WTC11 (cell line): ENCODE measurements around the gene VEGFA. TPM values are rescaled to one million over a fixed set of nuclear protein-coding genes. Genes with fewer than 3 reads are reported as not detected.

ENCODE experiments used
- ATAC-seq: fragments of 200-7000 bp; cut with Tn5 transposase; 2 replicates; pipeline ENCODE4 v1.10.0; 2021; ENCODE audit warnings: mild to moderate bottlenecking, moderate library complexity
- CTCF ChIA-PET: fragments of 300-600 bp; sonication (Branson Sonifier 250); formaldehyde crosslinking; loops from one replicate; lab custom pipeline; 2021; ENCODE audit warnings: antibody characterized with exemption; lab: Charles Lee
- POLR2A ChIA-PET: fragments of 350-600 bp; sonication (Branson Sonifier 250); formaldehyde crosslinking; loops from one replicate; lab custom pipeline; 2021; ENCODE audit warnings: antibody characterized with exemption; lab: Charles Lee
- DNase-seq: peaks from one replicate; pipeline ENCODE4 v3.0.0; 2021; ENCODE audit warnings: low spot score
- H3K27ac Mint-ChIP-seq: 2 replicates; pipeline ENCODE4 v1.8.0; 2021; ENCODE audit warnings: mixed read lengths
- H3K27me3 Mint-ChIP-seq: 2 replicates; pipeline ENCODE4 v1.8.0; 2021; ENCODE audit warnings: low read depth, mild to moderate bottlenecking, moderate library complexity, mixed read lengths
- H3K36me3 Mint-ChIP-seq: 2 replicates; pipeline ENCODE4 v1.8.0; 2021; ENCODE audit warnings: mixed read lengths
- H3K4me1 Mint-ChIP-seq: 2 replicates; pipeline ENCODE4 v1.8.0; 2022; ENCODE audit warnings: mixed read lengths
- H3K4me3 Mint-ChIP-seq: 2 replicates; pipeline ENCODE4 v1.8.0; 2021; ENCODE audit warnings: mild to moderate bottlenecking, moderate library complexity, mixed read lengths
- H3K9me3 Mint-ChIP-seq: 2 replicates; pipeline ENCODE4 v1.8.0; 2021; ENCODE audit warnings: mixed read lengths
- AFF4 ChIP-seq: sonication (generic); formaldehyde crosslinking; IDR thresholded peaks from 2 replicates; pipeline ENCODE4 v1.8.1; 2023; ENCODE audit warnings: mild to moderate bottlenecking, missing genetic modification reagents, borderline replicate concordance
- CBFB ChIP-seq: sonication (generic); formaldehyde crosslinking; IDR thresholded peaks from 2 replicates; pipeline ENCODE4 v1.8.1; 2022; ENCODE audit warnings: mild to moderate bottlenecking, low read depth, missing genetic modification reagents
- EMX1 ChIP-seq: fragments of 250-450 bp; sonication (Bioruptor Pico); IDR thresholded peaks from 2 replicates; pipeline ENCODE4 v1.8.0; 2021; ENCODE audit warnings: mild to moderate bottlenecking
- ETV6 ChIP-seq: sonication (generic); formaldehyde crosslinking; IDR thresholded peaks from 2 replicates; pipeline ENCODE4 v1.8.1; 2022; ENCODE audit warnings: mild to moderate bottlenecking, missing genetic modification reagents
- FOXJ3 ChIP-seq: sonication (generic); formaldehyde crosslinking; IDR thresholded peaks from 2 replicates; pipeline ENCODE4 v1.9.0; 2021; ENCODE audit warnings: missing genetic modification reagents, mild to moderate bottlenecking, borderline replicate concordance
- FOXK1 ChIP-seq: sonication (generic); formaldehyde crosslinking; IDR thresholded peaks from 2 replicates; pipeline ENCODE4 v1.8.0; 2022; ENCODE audit warnings: mild to moderate bottlenecking, moderate library complexity, missing genetic modification reagents
- GRHL2 ChIP-seq: fragments of 250-450 bp; sonication (Bioruptor Pico); IDR thresholded peaks from 2 replicates; pipeline ENCODE4 v1.8.0; 2022; ENCODE audit warnings: mild to moderate bottlenecking, moderate library complexity; ENCODE audit not compliant: insufficient replicate concordance, severe bottlenecking
- GTF2I ChIP-seq: fragments of 250-450 bp; sonication (Bioruptor Pico); conservative IDR thresholded peaks from 2 replicates; pipeline ENCODE4 v1.4.0; 2021; ENCODE audit warnings: mild to moderate bottlenecking
- MLX ChIP-seq: sonication (generic); formaldehyde crosslinking; IDR thresholded peaks from 2 replicates; pipeline ENCODE4 v1.8.1; 2023; ENCODE audit warnings: mild to moderate bottlenecking, missing genetic modification reagents, moderate library complexity
- NFE2L1 ChIP-seq: sonication (generic); formaldehyde crosslinking; IDR thresholded peaks from 2 replicates; pipeline ENCODE4 v1.8.1; 2023; ENCODE audit warnings: missing genetic modification reagents
- NR1H2 ChIP-seq: sonication (generic); formaldehyde crosslinking; IDR thresholded peaks from 2 replicates; pipeline ENCODE4 v1.9.0; 2021; ENCODE audit warnings: mild to moderate bottlenecking, moderate library complexity, missing genetic modification reagents
- RORB ChIP-seq: fragments of 250-450 bp; sonication (Bioruptor Pico); IDR thresholded peaks from 2 replicates; pipeline ENCODE4 v1.9.0; 2021; ENCODE audit warnings: mild to moderate bottlenecking
- SMAD3 ChIP-seq: sonication (generic); formaldehyde crosslinking; IDR thresholded peaks from 2 replicates; pipeline ENCODE4 v1.8.0; 2022; ENCODE audit warnings: missing genetic modification reagents, mild to moderate bottlenecking, borderline replicate concordance
- SMAD4 ChIP-seq: sonication (generic); formaldehyde crosslinking; IDR thresholded peaks from 2 replicates; pipeline ENCODE4 v1.8.0; 2022; ENCODE audit warnings: mild to moderate bottlenecking, missing genetic modification reagents
- ZNF138 ChIP-seq: sonication (generic); formaldehyde crosslinking; conservative IDR thresholded peaks from 2 replicates; pipeline ENCODE4 v1.8.1; 2022; ENCODE audit warnings: mild to moderate bottlenecking, moderate library complexity, missing genetic modification reagents
- ZNF396 ChIP-seq: fragments of 250-450 bp; sonication (Bioruptor Pico); IDR thresholded peaks from 2 replicates; pipeline ENCODE4 v1.8.0; 2021; ENCODE audit warnings: mild to moderate bottlenecking, moderate library complexity, borderline replicate concordance
- ZNF671 ChIP-seq: fragments of 250-450 bp; sonication (Bioruptor Pico); IDR thresholded peaks from 2 replicates; pipeline ENCODE4 v1.8.0; 2021; ENCODE audit warnings: mild to moderate bottlenecking
- total RNA-seq: library from RNA; stranded (reverse); gene quantifications from 3 replicates; pipeline ENCODE4 v1.2.3, GENCODE V29; 2021
- TF ChIP-seq, protein P1 (sequence below): sonication (generic); formaldehyde crosslinking; IDR thresholded peaks from 2 replicates; pipeline ENCODE4 v1.8.1; 2022; ENCODE audit warnings: mild to moderate bottlenecking, missing genetic modification reagents, moderate library complexity, borderline replicate concordance
- TF ChIP-seq, protein P2 (sequence below): sonication (generic); formaldehyde crosslinking; conservative IDR thresholded peaks from 2 replicates; pipeline ENCODE4 v1.8.1; 2022; ENCODE audit warnings: mild to moderate bottlenecking, missing genetic modification reagents
- TF ChIP-seq, protein P3 (sequence below): sonication (generic); formaldehyde crosslinking; IDR thresholded peaks from 2 replicates; pipeline ENCODE4 v1.8.1; 2022; ENCODE audit warnings: mild to moderate bottlenecking, moderate library complexity, missing genetic modification reagents

The VEGFA gene
- total RNA-seq, 1 experiment from 2014 or later = 43.8 TPM

DNA sequence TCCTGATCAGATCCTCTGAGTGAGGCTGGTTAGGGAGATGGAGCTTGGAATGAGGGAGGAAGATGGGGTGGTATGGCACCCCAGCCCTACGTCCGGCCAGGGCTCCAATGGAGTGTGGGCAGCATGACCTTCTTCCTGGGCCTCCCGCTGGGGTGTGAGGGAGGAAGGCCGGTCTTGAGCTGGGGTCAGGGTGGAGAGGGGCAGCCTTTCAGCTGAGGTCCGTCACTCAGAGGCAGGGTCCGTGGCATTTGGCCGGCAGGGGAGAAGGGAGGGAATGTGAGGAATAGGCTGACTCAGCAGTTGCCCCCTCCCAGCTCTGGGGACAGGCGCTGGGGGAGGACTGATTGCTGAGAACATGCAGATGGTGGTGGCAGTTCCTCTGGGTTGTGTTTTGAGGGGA is 25.5 kb upstream of the VEGFA start:
- ChIA-PET POLR2A (no interaction called here), CTCF (interaction anchor here (0.9 to 2.0 kb wide), 14 partner anchors 13 to 335 kb away, joined by 3 to 10 read pairs (median 4); partner anchors contain the start of gene VEGFA)
- Mint-ChIP-seq H3K4me1 (peaks cover 29% of the 10 kb centered on the region), H3K27me3 (peaks cover 3% of the 10 kb centered on the region), H3K36me3 (no peaks in the 10 kb centered on the region), H3K9me3 (no peaks in the 10 kb centered on the region), H3K4me3 (no peak overlapping the region), H3K27ac (no peak overlapping the region; the same call in 1 of the 2 replicates)
- DNase-seq (no peak), ATAC-seq (no peak)
- TF ChIP-seq RORB (CRISPR knock-in tag) (no peak), AFF4 (CRISPR knock-in tag) (no peak), MLX (CRISPR knock-in tag) (no peak), CBFB (CRISPR knock-in tag) (no peak), GRHL2 (CRISPR knock-in tag) (no peak), NR1H2 (CRISPR knock-in tag) (no peak), ZNF396 (CRISPR knock-in tag) (no peak), SMAD3 (CRISPR knock-in tag) (no peak), FOXJ3 (no peak), EMX1 (no peak), ZNF671 (CRISPR knock-in tag) (no peak), ZNF138 (CRISPR knock-in tag) (no peak), NFE2L1 (no peak), SMAD4 (CRISPR knock-in tag) (no peak), ETV6 (no peak), FOXK1 (CRISPR knock-in tag) (no peak), GTF2I (CRISPR knock-in tag) (no peak)
- TF ChIP-seq, protein P1, sequence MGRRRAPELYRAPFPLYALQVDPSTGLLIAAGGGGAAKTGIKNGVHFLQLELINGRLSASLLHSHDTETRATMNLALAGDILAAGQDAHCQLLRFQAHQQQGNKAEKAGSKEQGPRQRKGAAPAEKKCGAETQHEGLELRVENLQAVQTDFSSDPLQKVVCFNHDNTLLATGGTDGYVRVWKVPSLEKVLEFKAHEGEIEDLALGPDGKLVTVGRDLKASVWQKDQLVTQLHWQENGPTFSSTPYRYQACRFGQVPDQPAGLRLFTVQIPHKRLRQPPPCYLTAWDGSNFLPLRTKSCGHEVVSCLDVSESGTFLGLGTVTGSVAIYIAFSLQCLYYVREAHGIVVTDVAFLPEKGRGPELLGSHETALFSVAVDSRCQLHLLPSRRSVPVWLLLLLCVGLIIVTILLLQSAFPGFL = no peak
- TF ChIP-seq, protein P2, sequence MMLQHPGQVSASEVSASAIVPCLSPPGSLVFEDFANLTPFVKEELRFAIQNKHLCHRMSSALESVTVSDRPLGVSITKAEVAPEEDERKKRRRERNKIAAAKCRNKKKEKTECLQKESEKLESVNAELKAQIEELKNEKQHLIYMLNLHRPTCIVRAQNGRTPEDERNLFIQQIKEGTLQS (CRISPR knock-in tag) = no peak
- TF ChIP-seq, protein P3, sequence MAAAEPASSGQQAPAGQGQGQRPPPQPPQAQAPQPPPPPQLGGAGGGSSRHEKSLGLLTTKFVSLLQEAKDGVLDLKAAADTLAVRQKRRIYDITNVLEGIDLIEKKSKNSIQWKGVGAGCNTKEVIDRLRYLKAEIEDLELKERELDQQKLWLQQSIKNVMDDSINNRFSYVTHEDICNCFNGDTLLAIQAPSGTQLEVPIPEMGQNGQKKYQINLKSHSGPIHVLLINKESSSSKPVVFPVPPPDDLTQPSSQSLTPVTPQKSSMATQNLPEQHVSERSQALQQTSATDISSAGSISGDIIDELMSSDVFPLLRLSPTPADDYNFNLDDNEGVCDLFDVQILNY (CRISPR knock-in tag) = no peak
